ENCODE results near the gene FOXP2.
"Not testable (repeated sequence)": the region's sequence is repeated elsewhere in the genome, so short reads cannot be mapped to it uniquely, and the experiment has no call there.

The FOXP2 gene

GRCh38 chr7:114422507-114423501 is 8.2 kb downstream of the FOXP2 start:
- FAIRE-seq = peak; percentile 86

- FAIRE-seq = no peak
Observed at GRCh38 chr7:114426382-114426781, 11.8 kb downstream of the FOXP2 start.

GRCh38 chr7:114426824-114427223 is 12.2 kb downstream of the FOXP2 start:
- FAIRE-seq = peak; percentile 13

GRCh38 chr7:114428211-114428610 is 13.6 kb downstream of the FOXP2 start:
- no peak for FAIRE-seq

GRCh38 chr7:114431189-114431588 is 16.6 kb downstream of the FOXP2 start:
- no peak for FAIRE-seq

GRCh38 chr7:114432061-114432460 is 17.4 kb downstream of the FOXP2 start:
- no peak for FAIRE-seq

GRCh38 chr7:114432703-114433102 is 18.1 kb downstream of the FOXP2 start:
- FAIRE-seq = no peak

- FAIRE-seq = no peak
Observed at GRCh38 chr7:114439581-114439980, 25.0 kb downstream of the FOXP2 start.

- FAIRE-seq = not testable (repeated sequence)
Observed at GRCh38 chr7:114440927-114441326, 26.3 kb downstream of the FOXP2 start.

- FAIRE-seq = no peak
Observed at GRCh38 chr7:114444196-114444595, 29.6 kb downstream of the FOXP2 start.

- no peak for FAIRE-seq
Observed at GRCh38 chr7:114450431-114450830, 35.8 kb downstream of the FOXP2 start.

GRCh38 chr7:114459574-114459973 is 45.0 kb downstream of the FOXP2 start:
- no peak for FAIRE-seq

GRCh38 chr7:114460021-114460420 is 45.4 kb downstream of the FOXP2 start:
- FAIRE-seq = no peak

- FAIRE-seq = no peak
Observed at GRCh38 chr7:114466917-114467316, 52.3 kb downstream of the FOXP2 start.

GRCh38 chr7:114468844-114469243 is 54.2 kb downstream of the FOXP2 start:
- no peak for FAIRE-seq

- FAIRE-seq = no peak
Observed at GRCh38 chr7:114472896-114473512, 58.4 kb downstream of the FOXP2 start.

GRCh38 chr7:114478384-114478783 is 63.8 kb downstream of the FOXP2 start:
- FAIRE-seq = no peak

- no peak for FAIRE-seq
Observed at GRCh38 chr7:114481999-114482398, 67.4 kb downstream of the FOXP2 start.

- FAIRE-seq = no peak
Observed at GRCh38 chr7:114484226-114484625, 69.6 kb downstream of the FOXP2 start.

- no peak for FAIRE-seq
Observed at GRCh38 chr7:114487174-114487573, 72.6 kb downstream of the FOXP2 start.

GRCh38 chr7:114488696-114489095 is 74.1 kb downstream of the FOXP2 start:
- FAIRE-seq = no peak

GRCh38 chr7:114497491-114497890 is 82.9 kb downstream of the FOXP2 start:
- FAIRE-seq = not testable (repeated sequence)

- FAIRE-seq = peak; percentile 34
Observed at GRCh38 chr7:114502454-114503254, 88.0 kb downstream of the FOXP2 start.
